Measurements from ENCODE around the gene PPP1R36.
"Not testable (repeated sequence)": the region's sequence is repeated elsewhere in the genome, so short reads cannot be mapped to it uniquely, and the experiment has no call there.

Gene PPP1R36

DNA sequence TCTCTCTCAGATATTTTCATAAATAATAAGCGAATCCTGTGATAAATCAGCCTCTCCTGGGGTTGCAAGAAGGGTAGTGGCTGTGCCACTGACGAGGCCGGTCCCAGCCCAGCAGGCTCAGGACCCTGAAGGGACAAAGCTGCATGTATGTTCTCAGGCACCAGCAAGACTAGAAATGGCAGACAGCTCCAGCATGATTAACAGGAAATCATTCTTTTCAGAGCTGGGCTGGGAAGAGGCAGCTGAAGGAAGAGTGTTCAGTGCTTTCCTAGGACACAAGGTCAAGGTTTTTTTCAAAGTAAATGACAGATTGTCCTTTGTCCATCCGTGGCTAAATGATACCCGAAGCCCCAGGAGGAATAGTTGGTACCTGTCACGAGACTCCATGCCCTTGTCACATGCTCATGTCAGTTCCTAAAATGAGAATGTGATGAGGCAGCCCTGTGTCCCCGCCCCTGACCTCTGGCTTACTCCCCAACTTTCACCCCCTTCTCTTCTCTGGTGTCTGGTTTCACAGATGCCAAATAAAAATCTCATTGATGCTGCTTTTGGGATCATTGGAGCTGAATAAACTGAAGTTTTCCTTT is 65.1 kb downstream of the PPP1R36 start:
- no peak for DNase-seq

DNA sequence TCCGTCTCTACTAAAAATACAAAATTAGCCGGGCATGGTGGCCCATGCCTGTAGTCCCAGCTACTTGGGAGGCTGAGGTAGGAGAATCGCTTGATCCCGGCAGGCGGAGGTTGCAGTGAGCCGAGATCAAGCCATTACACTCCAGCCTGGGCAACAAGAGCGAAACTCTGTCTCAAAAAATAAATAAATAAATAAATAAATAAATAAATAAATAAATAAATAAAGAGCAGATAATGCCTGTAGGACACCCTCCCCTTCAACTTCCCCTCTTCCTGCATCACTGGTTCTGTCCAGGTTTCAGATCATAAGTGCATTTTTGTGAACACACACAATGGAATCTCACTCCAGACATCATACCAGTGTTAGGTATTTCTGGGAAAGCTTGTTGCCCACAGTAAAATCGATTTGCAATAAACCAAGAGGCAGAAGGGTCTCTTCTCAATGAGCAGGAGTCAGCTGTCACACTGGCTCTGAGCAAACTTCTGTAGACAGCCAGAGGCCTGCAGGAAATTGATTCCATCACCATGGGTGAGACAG is 68.2 kb downstream of the PPP1R36 start:
- not testable (repeated sequence) for DNase-seq

DNA sequence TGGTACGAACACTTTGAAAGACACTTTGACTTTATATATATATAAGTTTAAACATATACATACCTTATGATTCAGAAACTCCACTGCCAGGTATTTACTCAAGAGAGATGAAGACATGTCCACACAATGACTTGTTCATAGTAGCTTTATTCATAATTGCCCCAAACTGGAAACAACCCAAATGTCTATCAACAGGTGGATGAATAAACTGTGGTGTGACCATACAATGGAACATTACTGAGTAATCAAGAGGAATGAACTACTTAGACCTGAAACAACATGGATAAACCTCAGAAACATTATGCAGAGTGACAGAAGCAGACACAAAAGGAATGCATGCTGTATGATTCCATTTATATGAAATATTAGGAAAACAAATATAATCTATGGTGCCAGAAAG is 71.1 kb downstream of the PPP1R36 start:
- DNase-seq: no peak

GRCh38 chr14:64623554-64624165 is 73.9 kb downstream of the PPP1R36 start:
- DNase-seq: no peak

GRCh38 chr14:64625386-64626232 is 75.8 kb downstream of the PPP1R36 start:
- no peak for DNase-seq

DNA sequence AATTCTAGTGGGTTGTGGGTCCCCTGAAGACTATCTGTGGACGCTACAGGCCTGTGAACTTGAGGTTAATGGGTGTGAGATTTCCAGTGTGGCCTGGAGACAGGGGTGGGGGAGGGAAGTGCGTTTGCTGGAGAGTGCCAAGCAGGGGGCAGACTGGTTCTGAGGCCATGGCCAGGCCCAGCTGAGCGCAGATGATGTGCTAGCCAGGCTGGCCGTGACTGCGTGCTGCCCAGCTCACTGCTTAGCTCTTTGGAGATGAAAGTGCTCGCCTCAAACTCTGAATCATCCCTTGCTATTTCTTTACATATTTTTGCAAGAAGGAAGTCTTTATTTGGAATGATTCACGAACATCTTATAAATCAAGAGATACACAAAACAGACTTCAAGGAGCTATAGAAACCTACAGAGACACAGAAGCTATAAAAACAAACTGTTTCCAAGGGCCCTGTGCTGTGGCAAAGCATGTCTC is 79.2 kb downstream of the PPP1R36 start:
- DNase-seq: no peak

DNA sequence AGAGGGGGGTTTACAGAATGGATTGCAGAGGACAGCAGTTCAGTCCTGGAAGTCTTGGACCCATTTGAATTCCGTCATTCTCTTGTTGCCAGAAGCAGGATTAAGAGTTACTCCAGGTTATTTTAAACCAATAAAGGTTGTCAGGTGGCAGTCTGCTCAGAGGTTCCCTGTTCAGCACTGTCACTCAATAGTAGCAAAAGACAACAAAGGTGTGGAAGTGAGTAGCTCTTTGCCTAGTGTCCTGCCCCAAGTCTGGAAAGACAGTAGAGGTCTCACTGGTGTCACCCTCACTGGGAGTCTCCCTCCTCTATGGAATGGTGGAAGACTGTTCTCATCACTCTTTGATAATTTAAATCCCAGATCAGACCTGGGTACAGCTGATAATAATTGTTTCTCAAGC is 81.0 kb downstream of the PPP1R36 start:
- DNase-seq: no peak

- DNase-seq: not testable (repeated sequence)
Observed at GRCh38 chr14:64631222-64631621, 81.5 kb downstream of the PPP1R36 start.

DNA sequence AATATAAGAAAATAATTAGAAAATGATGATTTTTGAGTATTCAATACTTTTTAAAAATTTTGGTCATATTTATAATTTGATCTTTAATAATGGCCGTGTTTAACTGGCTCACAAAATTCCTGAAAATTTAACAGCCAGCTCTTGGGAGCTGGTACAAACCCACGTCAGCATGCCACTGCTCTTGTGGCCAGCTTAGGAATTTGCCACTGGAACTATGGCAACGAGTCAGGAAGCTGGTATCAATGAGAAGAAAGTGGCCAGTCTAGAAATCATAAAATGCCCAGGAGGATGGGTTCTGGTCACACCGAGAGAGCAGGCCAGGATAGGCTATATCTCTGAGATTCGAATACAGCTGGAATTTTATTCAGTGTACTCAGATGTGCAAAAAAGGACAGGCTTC is 82.3 kb downstream of the PPP1R36 start:
- no peak for DNase-seq

DNA sequence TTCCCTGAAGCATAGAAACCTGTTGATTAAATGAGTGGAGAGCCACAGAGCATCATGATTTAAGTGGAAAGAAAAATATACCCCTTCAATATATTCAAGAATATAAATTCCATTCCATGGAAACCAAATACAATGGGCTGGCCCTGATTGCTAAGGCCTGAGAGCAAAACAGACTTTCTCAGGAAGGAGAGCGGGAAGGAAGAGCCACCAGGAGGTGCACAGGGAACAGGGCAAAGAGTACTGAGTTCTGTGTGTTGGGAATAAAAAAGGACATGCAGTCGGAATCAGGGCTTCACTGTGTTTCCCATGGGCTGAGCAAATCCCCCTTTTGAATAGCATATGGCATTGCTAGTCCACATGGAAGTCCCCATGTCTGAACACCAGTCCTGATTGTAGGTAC is 84.8 kb downstream of the PPP1R36 start:
- DNase-seq: no peak

GRCh38 chr14:64636208-64636979 is 86.6 kb downstream of the PPP1R36 start:
- DNase-seq: peak; percentile 66

GRCh38 chr14:64636980-64637429 is 87.2 kb downstream of the PPP1R36 start:
- DNase-seq: no peak

GRCh38 chr14:64637735-64638473 is 88.1 kb downstream of the PPP1R36 start:
- no peak for DNase-seq

- DNase-seq: no peak
Observed at GRCh38 chr14:64638625-64639024, 88.9 kb downstream of the PPP1R36 start.
